DOHH2 (cell line): ENCODE measurements around the gene EYA2.

ENCODE experiments used
- CTCF ChIP-seq: fragments of 200-600 bp; sonication (generic); IDR thresholded peaks from one replicate; pipeline ENCODE4 v1.5.1; 2014; ENCODE audit warnings: antibody characterized with exemption, mild to moderate bottlenecking, low read depth, low read length; ENCODE audit not compliant: poor library complexity, severe bottlenecking
- EZH2phosphoT487 ChIP-seq: fragments of 200-600 bp; sonication (generic); IDR thresholded peaks from 2 replicates; pipeline ENCODE4 v1.6.1; 2017; ENCODE audit warnings: borderline replicate concordance, mild to moderate bottlenecking, antibody characterized with exemption, low read length, moderate library complexity, mixed read lengths

- TF ChIP-seq CTCF (no peak), EZH2phosphoT487 (no peak)
These were observed 114.3 kb downstream of the EYA2 start for GRCh38 chr20:47008842-47009518.
